ENCODE results near the gene TMEM179. TPM values are rescaled to one million over a fixed set of nuclear protein-coding genes. Genes with fewer than 3 reads are reported as not detected.
"Not testable (repeated sequence)": the region's sequence is repeated elsewhere in the genome, so short reads cannot be mapped to it uniquely, and the experiment has no call there.

TMEM179 gene
- total RNA-seq, 4 donors from 2014 or later: 3.1 TPM; not detected in 3

- intact Hi-C loops (cut with DNase I): loop anchor here (5.0 kb wide), 1 partner anchor 503 kb away; the partner anchor contains the start of gene KIF26A
- H3K27me3 ChIP-seq: no peaks in the 10 kb centered on the region
- TF ChIP-seq POLR2A (IDR thresholded peaks at IDR 0.05) (no peak), CTCF (IDR thresholded peaks at IDR 0.05) (peak; percentile 59 to 94 (median 74))
- no peaks in the 10 kb centered on the region for H3K9me3 ChIP-seq
- no peak overlapping the region for H3K4me3 ChIP-seq (replicated peaks in 1 of 3)
- H3K27ac ChIP-seq: no peak overlapping the region
- 4 to 27% methylated on average over 3 to 19 of the region's 24 CpGs for WGBS, 2 donors
- H3K36me3 ChIP-seq: no peaks in the 10 kb centered on the region
- DNase-seq: peak; percentile 53 to 54
- H3K4me1 ChIP-seq: no peaks in the 10 kb centered on the region
These were observed 35.4 kb upstream of the TMEM179 start for GRCh38 chr14:104639885-104640548.

GRCh38 chr14:104639471-104639870 is 34.9 kb upstream of the TMEM179 start:
- intact Hi-C loops (cut with DNase I): no loop called here
- Histone ChIP-seq H3K9me3 (no peaks in the 10 kb centered on the region), H3K27me3 (no peaks in the 10 kb centered on the region), H3K27ac (no peak overlapping the region), H3K4me3 (replicated peaks in 1 of 3) (no peak overlapping the region), H3K36me3 (no peaks in the 10 kb centered on the region), H3K4me1 (no peaks in the 10 kb centered on the region)
- 54 to 57% methylated on average over 5 of the region's 5 CpGs for WGBS, 2 donors
- DNase-seq: no peak
- TF ChIP-seq CTCF (IDR thresholded peaks at IDR 0.05) (no peak), POLR2A (IDR thresholded peaks at IDR 0.05) (no peak)

- Histone ChIP-seq H3K9me3 (no peaks in the 10 kb centered on the region), H3K36me3 (no peaks in the 10 kb centered on the region), H3K4me3 (replicated peaks in 1 of 3) (no peak overlapping the region), H3K27me3 (no peaks in the 10 kb centered on the region), H3K4me1 (no peaks in the 10 kb centered on the region), H3K27ac (no peak overlapping the region)
- intact Hi-C loops (cut with DNase I): no loop called here
- DNase-seq: no peak
- 79 to 80% methylated on average over 12 to 13 of the region's 13 CpGs for WGBS, 2 donors
- TF ChIP-seq CTCF (IDR thresholded peaks at IDR 0.05) (no peak), POLR2A (IDR thresholded peaks at IDR 0.05) (no peak)
These were observed 34.4 kb upstream of the TMEM179 start for GRCh38 chr14:104638927-104639450.

GRCh38 chr14:104638190-104638589 is 33.6 kb upstream of the TMEM179 start:
- DNase-seq: no peak
- Histone ChIP-seq H3K4me3 (replicated peaks in 1 of 3) (no peak overlapping the region), H3K27me3 (no peaks in the 10 kb centered on the region), H3K36me3 (no peaks in the 10 kb centered on the region), H3K4me1 (no peaks in the 10 kb centered on the region), H3K9me3 (no peaks in the 10 kb centered on the region), H3K27ac (no peak overlapping the region)
- TF ChIP-seq CTCF (IDR thresholded peaks at IDR 0.05) (no peak), POLR2A (IDR thresholded peaks at IDR 0.05) (no peak)
- intact Hi-C loops (cut with DNase I): no loop called here
- WGBS, 2 donors: 39 to 51% methylated on average over 12 of the region's 12 CpGs

- no peak for TF ChIP-seq CTCF (IDR thresholded peaks at IDR 0.05)
- no peak for TF ChIP-seq POLR2A (IDR thresholded peaks at IDR 0.05)
- H3K4me3 ChIP-seq (replicated peaks in 1 of 3): no peak overlapping the region
- no peaks in the 10 kb centered on the region for H3K4me1 ChIP-seq
- no peaks in the 10 kb centered on the region for H3K9me3 ChIP-seq
- no peak for DNase-seq
- no peaks in the 10 kb centered on the region for H3K36me3 ChIP-seq
- no peaks in the 10 kb centered on the region for H3K27me3 ChIP-seq
- 86 to 89% methylated on average over 5 of the region's 5 CpGs for WGBS, 2 donors
- intact Hi-C loops (cut with DNase I): no loop called here
- no peak overlapping the region for H3K27ac ChIP-seq
These were observed 33.0 kb upstream of the TMEM179 start for GRCh38 chr14:104637546-104638003.

- WGBS, 2 donors: 85 to 87% methylated on average over 18 to 21 of the region's 39 CpGs
- H3K4me3 ChIP-seq (replicated peaks in 1 of 3); H3K9me3 ChIP-seq; H3K4me1 ChIP-seq; DNase-seq; H3K27ac ChIP-seq; H3K27me3 ChIP-seq; H3K36me3 ChIP-seq; intact Hi-C loops (cut with DNase I): not testable (repeated sequence)
These were observed 32.4 kb upstream of the TMEM179 start for GRCh38 chr14:104636846-104637545.
